HG02678 (cell line): ENCODE measurements around the gene AQP9.

Experiments
- ATAC-seq: cut with Tn5 transposase; IDR thresholded peaks from one replicate; pipeline ENCODE4 v1.9.1; 2021; ENCODE audit warnings: mild to moderate bottlenecking, moderate library complexity; ENCODE audit not compliant: unreplicated experiment

AQP9 gene

DNA sequence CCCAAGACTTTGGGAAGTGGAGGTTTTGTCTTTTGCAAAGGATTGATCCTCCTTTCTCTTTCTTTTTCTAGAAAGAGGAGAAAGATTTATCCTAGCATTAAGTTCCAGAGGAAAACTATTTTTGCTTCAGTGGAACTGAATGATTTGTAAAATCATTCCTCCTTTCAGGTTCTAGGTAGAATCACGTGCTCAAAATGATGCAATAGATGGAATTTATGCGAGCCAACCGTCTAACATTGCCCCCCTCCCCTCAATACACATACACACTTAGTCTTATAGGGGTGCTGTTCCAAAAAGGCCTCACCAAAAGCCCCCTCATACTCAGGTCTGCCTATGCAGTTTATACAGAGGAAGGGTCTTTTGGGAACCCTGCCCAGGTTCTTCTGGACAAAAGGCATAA, 85.3 kb downstream of the AQP9 start:
- no peak for ATAC-seq

- ATAC-seq = no peak
These were observed 85.9 kb downstream of the AQP9 start for GRCh38 chr15:58224068-58224467.

GRCh38 chr15:58227706-58228543, 89.7 kb downstream of the AQP9 start:
- no peak for ATAC-seq

- no peak for ATAC-seq
These were observed 90.5 kb downstream of the AQP9 start for GRCh38 chr15:58228718-58229117.

- no peak for ATAC-seq
These were observed 91.2 kb downstream of the AQP9 start for GRCh38 chr15:58229297-58229768.

- ATAC-seq = no peak
These were observed 94.3 kb downstream of the AQP9 start for GRCh38 chr15:58232281-58233065.

DNA sequence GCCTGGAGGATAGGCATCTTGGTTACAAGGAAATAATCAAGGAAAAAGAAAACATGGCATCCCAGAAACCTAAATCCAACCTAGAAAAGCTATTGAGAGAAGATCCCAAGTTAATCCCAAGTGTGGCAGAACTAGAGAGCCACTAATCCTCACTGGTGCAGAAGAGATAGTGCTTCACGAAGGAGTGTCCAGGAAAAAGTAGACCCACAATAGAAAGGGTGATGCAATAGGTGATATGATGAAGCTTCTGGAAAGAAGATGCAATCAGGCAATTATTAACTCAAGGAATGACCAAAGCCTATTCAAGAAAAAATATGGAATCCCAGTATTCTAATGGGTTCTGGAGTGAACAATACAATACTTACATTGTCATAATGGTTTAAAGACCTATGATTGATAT, 95.2 kb downstream of the AQP9 start:
- no peak for ATAC-seq
